GM19240 (cell line): ENCODE data around the gene CEP83.

ENCODE experiments used
- DNase-seq: peaks from one replicate; pipeline ENCODE4 v3.0.0; 2011; ENCODE audit warnings: low spot score; ENCODE audit not compliant: insufficient read length

Gene CEP83

DNA sequence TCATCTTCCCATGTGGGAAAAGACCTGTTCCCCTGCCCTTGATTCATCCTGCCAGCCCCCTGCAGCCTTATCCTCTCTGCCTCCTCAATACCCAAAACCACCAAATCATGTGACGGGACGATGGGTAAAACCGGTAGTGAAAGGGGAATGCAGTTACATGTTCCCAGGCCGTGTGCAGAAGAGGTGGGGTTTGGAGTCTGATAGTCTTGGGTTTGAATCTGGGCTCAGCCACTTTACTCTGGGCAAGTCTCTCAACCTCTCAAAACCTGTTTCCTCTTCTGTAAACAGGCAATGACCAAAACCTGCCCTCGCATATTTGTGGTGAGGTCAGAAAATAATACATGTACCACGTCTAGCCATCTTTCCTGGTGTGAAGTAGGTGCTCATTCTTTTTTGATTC lies 188.3 kb downstream of the CEP83 start:
- no peak for DNase-seq

- DNase-seq, result no peak
These were observed 190.2 kb downstream of the CEP83 start for GRCh38 chr12:94269316-94269999.

DNA sequence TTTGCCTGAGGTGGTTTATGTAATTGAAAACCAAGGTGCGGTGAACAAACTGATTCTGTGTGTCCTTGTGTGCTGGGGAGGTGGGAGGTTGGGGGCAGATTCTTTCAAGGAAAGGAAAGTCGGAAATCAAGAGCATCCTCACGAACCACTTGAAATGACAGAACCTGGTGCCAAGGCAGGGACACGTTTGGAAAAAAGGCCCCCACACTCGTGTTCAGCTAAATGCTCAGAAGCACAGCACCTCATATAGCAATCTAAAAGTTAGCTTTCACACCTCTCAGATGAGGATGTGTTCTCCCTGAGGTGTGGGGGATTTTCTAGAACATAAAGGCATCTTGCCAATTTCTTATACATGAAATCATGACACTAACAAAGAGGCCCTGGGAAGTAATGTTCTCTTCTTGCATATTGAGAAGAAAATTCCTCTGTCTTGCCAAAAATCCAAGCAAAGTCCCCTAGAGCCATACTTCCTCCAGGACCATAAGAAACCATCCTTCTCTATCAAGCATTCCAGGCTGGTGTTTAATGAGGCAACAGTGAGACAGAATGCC lies 191.7 kb downstream of the CEP83 start:
- DNase-seq, result no peak

- no peak for DNase-seq
These were observed 192.2 kb downstream of the CEP83 start for GRCh38 chr12:94267537-94267872.

- no peak for DNase-seq
These were observed 192.7 kb downstream of the CEP83 start for GRCh38 chr12:94266796-94267536.

GRCh38 chr12:94265966-94266745 lies 193.5 kb downstream of the CEP83 start:
- DNase-seq, result no peak

- no peak for DNase-seq
These were observed 194.1 kb downstream of the CEP83 start for GRCh38 chr12:94265539-94265938.

DNA sequence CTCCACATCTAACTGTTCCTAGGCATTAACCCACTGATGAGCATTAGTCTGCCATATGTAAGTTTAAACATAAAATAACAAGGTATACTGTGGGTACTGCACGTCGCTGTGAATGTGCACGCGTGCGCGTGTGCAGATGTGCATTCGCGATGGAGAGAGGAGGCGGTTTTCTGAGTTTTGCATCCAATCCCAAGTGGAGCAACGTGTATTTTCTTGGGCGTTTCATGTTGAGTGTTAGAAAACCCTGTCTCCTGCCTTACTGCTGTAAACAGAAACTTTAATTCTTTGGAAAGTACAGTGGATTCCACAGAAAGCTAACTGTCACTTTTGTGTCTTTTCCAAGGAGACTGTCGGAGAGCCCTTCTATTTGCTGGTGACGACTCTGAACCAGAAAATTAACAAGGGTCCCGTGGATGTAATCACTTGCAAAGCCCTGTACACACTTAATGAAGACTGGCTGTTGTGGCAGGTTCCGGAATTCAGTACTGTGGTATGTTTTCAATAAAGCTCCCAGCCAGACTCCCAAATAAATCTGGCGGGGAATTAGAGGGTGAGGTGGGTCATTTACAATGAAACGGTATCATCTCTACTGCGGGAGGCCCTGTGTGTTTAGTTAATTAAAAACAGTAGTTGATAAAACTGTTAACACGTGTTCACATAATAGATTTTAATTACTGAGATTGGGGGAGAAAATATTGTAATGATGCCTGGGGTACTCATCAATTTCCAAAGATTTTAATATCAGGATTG lies 194.8 kb downstream of the CEP83 start:
- no peak for DNase-seq

GRCh38 chr12:94263905-94264561 lies 195.6 kb downstream of the CEP83 start:
- DNase-seq, result no peak

DNA sequence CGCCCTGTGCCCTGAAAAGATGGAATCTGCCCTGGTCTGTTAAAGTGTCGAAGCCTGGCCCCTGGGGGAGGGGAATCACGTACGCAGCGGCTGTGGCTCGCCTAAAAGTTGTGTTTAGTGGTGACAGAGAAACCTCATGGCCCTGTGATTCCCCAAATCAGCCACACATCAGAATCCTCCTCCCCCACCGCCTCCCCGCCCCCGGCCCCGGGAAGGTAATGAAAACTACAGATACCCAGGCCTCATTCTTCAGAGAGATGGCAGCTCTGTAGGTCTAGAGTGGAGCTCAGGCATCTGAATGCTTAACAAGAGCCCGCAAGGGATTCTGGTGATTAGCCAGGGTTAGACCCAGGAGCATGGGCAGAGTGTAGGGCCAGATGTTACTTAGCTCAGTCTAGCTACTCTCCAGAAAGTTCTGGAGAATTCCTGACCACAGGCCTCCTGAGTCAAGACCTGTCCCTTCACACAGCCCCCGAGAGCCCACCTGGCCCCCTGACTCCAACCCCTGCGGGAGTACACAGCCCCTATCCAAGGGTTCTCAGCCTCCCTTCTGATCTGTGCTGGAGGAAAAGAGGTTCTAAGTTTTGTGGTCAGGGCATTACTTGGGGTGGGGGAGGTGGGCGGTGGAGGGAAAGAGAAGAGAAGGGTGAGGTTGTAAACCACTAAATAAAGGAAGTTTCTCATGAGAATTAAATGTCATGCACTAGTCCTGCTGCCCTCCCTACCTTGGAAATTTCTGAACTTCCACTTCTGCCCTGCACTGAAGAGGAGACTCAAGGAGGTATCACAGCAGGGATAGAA lies 196.5 kb downstream of the CEP83 start:
- no peak for DNase-seq

DNA sequence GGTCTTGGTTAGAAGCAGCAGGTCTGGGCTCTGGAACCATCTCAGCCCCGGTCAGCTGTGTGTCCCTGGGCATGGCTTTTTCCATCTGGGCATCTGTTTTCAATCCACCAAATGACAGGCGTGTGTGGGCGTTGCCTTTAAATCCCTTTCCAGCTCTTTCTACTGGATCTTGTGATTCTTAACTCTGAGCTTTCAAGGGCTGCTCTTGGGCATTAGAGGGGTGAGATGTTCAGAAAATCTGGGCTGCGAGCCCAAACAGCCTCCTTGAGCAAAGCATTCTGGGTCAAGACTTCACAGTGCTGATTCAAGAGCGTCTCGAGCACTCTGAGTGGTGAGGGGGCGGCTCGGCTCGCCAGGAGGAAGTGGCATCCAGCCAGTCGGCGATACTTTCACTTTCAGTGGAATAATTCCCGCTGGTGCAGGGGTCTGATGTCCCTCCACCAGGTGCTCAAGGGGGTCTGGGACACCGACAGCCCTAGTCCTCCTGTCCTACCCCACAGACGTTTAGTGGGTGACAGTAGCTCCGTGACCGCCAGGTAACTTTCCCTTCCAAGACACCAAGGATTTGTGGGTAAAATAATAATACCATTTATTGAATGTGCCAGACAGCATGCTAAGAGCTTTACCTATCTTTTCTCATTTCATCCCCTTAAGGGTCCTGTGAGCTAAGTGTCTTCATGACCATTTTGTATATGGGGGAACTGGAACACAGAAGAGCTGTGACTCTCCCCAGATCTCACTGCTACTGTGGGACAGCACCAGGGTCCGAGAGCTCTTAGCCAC lies 197.2 kb downstream of the CEP83 start:
- DNase-seq, result no peak

DNA sequence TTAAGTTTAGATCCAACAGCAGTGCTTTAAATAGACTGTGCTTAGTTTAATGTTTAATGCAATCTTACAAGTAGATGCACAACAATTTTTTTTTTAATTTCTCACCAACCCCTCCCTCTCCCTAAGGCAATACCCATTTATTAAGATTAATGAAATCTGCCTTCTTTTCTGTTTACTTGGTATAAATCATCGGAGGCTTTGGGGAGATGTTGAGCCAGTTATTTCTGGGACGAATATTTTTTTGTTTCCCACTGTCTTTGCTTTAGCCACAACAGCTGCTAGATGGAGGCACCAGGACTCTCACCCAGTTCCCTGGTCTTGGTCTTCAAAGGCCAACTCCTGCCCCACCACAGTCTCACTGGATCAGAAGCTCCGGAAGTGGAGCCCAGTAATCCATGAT lies 197.9 kb downstream of the CEP83 start:
- DNase-seq, result no peak

- no peak for DNase-seq
These were observed 198.5 kb downstream of the CEP83 start for GRCh38 chr12:94261119-94261518.

DNA sequence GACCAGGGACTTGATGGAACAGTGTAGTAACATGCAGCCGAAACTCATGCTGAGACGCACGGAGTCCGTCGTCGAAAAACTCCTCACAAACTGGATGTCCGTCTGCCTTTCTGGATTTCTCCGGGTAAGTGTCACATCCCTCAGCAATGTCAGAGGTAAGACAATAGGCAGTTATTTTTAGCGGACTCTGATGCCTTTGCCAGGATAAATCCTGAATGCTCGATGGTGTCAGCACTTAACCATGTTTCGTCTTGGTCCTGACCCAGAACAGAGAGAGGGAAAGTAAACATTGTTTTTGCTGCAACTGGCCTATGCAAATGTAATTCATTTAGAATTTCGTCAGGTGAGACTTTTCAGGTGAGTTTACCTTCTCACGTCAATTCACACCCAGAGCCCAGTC lies 198.9 kb downstream of the CEP83 start:
- no peak for DNase-seq

GRCh38 chr12:94260017-94260416 lies 199.7 kb downstream of the CEP83 start:
- no peak for DNase-seq

GRCh38 chr12:94258593-94258992 lies 201.1 kb downstream of the CEP83 start:
- DNase-seq, result no peak
